Measurements from ENCODE around the gene DIDO1. TPM values are rescaled to one million over a fixed set of nuclear protein-coding genes. Genes with fewer than 3 reads are reported as not detected.

The DIDO1 gene
- total and polyA plus RNA-seq, 2 of the 13 experiments (the other 11 are each of a cell fraction or from before 2014, with no cell fraction given), result 75.0 to 75.1 TPM

GRCh38 chr20:62925420-62926228 is 681 bp downstream of the DIDO1 start (continued):
- no peak for TF ChIP-seq UBTF (CRISPR knock-in tag; IDR thresholded peaks at IDR 0.05)
- TF ChIP-seq HIC2 (CRISPR knock-in tag; IDR thresholded peaks at IDR 0.05; ENCODE audit: low read depth), result no peak
- TF ChIP-seq ZBTB33 (CRISPR knock-in tag; IDR thresholded peaks at IDR 0.05), result no peak
- TF ChIP-seq MXD4 (CRISPR knock-in tag; IDR thresholded peaks at IDR 0.05), result no peak
- no peak for TF ChIP-seq HBP1 (CRISPR knock-in tag; IDR thresholded peaks at IDR 0.05; ENCODE audit: low read depth)
- no peak for TF ChIP-seq HMGXB3 (CRISPR knock-in tag; IDR thresholded peaks at IDR 0.05; ENCODE audit: borderline replicate concordance)
- TF ChIP-seq PRDM15 (CRISPR knock-in tag; IDR thresholded peaks at IDR 0.05), result 0 out of 2 replicates have a peak, but pooled peaks have one; percentile 36
- TF ChIP-seq CC2D1A (CRISPR knock-in tag; IDR thresholded peaks at IDR 0.05), result no peak
- TF ChIP-seq ZFP36L1 (CRISPR knock-in tag; IDR thresholded peaks at IDR 0.05), result no peak; the same call in 1 of the 2 replicates
- TF ChIP-seq ZNF883 (CRISPR knock-in tag; IDR thresholded peaks at IDR 0.05; ENCODE audit: not compliant biosample characterization), result peak; percentile 84
- no peak for TF ChIP-seq CAMTA2 (CRISPR knock-in tag; IDR thresholded peaks at IDR 0.05; ENCODE audit: borderline replicate concordance)

Data from HepG2 (cell line).